CD4-positive, alpha-beta T cell treated with Interleukin-4 for 1 hour (primary cell): Measurements from ENCODE around the gene ROPN1L.
"Not testable (repeated sequence)": the region's sequence is repeated elsewhere in the genome, so short reads cannot be mapped to it uniquely, and the experiment has no call there.

Experiments used
- DNase-seq, 2 donors: peaks; one replicate each; pipeline ENCODE4 v3.0.0-alpha.2; 2020 to 2022

ROPN1L gene

DNA sequence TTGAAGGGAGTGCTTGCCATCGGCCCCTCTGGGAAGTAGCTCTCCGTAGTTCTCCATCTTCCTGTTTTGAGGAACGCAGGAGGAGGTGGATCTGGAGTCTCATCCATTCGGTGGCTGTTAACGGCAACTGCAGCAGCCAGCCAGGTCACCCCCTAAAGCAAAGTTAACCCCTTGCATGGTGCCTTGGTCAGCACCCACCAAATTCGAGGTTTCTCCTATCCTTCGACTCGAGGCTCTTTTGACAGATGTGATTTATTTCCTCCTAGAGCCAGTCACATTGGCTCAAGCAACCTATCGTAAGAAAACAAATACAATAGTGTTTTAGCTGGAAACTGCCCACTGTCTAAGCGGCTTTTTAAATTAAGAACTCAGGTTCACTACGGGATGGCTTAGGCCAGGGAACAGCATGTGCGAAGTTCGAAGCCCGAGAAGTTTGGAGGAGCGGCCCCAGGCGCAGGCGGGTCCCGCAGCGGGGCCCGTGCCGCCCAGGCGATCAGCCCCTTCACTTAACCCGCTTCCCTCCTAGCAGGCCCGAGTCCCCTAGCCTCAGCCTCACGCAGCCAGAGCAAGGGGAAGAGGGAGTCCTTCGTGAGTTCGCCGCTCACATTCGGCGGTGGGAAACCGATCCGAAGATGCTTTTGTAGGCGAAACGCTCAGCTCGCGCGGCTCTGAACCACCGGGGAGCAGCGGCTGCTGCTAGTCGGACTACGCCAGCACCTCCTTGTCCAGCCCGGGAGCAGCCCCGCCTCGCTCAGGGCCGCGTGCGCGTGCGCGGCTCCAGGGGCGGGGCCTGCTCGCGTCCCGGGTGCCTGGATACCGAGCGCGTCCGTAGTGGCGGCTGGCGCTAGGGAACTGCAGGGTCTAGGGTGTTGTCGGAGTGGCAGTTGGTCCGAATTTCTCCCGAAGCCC lies at the start of gene ROPN1L:
ROPN1L (plus strand) TSS at position 797 of the 909 bp plus-strand sequence. CDS start 289 bp downstream, outside the sequence.
- peak; percentile 81 to 83 for DNase-seq

DNA sequence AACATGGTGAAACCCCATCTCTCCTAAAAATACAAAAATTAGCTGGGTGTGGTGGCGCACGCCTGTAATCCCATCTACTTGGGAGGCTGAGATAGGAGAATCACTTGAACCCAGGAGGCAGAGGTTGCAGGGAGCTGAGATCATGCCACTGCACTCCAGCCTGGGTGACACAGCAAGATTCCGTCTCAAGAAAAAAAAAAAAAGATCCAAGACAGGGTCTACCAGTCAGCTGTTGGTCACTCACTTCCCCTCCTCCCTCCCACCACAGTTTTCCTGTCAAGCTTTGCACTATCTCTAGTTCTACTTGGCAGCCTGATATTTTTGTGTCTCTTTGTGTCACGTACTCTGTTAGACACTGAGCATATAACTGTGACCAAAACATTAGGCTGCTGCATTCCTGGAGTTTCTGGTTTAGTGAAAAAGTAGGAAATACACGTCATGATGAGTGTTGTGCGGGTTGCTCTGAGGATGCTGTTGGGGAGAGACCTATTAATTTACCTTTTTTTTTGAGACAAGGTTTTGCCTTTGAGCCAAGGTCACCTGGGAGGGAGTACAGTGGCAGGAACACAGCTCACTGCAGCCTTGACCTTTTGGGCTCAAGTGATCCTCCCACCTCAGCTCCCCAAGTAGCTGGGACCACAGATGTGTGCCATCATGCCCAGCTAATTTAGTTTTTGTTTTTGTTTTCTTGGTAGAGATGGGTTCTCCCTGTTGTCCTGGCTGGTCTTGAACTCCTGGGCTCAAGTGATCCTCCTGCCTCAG lies 48.9 kb upstream of the ROPN1L start:
- not testable (repeated sequence) for DNase-seq

DNA sequence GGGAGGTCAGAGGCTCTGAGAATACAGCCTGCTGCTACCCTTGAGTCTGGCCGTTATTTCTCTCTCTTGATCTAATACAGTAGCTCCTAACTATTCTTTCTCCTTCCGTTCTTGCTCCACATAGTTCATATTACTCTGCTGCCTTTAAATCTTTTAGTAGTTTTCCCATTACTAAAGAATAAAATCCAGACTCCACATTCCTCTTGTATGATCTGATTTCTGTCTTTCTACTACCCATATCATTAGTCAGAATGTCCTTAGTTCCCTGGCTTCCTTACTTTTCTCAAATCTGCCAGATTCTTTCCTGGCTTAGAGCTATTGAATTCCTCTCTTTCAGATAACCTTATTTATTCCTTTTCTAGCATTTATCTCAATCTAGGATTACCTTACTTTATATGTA lies 48.2 kb upstream of the ROPN1L start:
- no peak for DNase-seq

DNA sequence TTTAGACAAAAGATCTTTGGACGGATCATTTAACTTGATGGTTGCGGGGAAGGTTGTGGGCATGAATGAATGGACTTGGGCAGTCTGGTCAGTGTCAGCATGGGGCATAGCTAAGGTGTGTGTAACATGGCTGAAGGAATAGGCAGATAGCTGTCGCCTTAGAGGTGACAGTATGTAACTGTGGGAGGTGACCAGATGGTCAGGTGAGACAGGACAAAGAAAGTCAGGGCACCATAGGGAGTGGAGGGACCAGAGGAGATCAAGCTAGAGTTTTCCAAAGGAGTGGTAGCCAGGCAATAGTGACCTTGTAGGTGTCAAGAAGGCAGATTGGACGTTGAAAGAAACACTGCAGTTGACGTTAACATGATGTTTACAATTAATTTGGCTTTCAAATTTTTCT lies 45.1 kb upstream of the ROPN1L start:
- DNase-seq: no peak

DNA sequence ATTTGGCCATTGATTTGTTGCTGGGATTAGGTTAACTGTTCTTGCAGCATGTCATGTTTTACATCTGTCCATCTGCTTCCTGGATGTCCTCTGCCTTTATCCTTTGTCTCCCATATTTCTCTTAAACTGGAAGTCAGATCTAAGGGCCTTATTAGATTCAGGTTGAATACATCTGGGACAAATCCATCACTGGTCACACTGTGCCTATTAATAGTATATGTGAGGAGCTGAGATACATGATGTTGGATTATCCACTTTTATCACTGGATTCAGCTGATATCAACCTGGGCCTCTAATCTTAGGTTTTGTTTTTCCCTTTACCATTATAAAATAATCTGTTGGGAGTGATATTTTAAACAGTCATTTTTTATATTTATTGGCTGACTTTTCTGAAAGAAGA lies 41.8 kb upstream of the ROPN1L start:
- no peak for DNase-seq

DNA sequence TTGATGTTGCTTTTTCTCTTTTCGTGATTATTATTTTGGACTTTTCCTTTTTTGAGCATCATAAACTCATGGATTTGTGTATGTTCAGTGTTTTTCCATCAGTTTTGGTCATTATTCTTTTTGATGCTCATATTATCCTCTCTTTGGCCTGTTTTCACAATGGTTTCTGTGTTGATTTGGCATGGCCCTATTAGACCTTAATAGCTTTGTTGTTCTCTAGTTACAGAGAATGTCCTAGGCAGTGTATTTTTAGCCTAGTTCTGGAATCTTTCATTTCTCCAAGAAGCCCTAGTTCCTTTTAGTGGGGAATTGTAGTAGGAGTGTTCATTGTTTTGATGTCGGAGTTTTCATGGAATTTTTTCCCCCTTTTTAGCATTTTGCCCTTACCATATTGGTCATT lies 41.3 kb upstream of the ROPN1L start:
- DNase-seq: no peak

DNA sequence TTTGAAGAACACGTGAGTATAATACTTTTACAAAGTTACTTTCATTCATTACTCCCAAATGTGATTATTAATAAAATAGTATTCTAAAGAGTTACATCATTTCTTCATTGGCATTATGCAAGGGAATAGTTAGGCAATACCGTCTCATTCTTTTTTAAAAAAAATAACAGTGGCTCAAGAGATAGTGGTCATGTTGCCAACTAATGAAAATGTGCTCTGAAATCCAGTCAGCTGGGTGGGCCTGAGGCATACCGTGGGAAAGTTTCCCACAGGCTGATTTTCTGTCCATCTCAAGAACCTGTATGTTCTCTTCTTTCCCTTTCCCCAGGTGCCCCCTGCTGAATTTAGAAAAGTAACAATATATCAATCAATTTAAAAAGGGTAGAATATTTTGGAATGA lies 40.8 kb upstream of the ROPN1L start:
- DNase-seq: no peak

DNA sequence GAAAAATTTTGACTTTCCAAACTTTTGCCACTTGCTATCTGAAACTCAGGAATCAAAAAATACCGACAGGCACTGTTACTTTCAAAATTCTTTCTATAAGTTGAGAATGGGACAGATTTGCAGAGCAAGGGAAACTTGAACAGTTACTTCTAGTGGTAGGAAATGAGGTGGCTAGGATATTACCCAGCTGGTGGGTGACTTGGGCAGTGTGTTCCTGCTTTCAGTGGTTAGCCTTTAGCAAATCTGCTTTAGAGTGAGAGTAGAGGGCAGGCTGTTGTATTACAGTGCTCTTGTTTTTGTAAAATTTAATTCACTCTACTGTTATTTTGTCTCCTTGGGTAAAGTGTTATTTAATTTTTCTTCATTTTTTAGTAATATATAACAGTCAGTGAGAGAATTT lies 40.2 kb upstream of the ROPN1L start:
- DNase-seq: no peak

DNA sequence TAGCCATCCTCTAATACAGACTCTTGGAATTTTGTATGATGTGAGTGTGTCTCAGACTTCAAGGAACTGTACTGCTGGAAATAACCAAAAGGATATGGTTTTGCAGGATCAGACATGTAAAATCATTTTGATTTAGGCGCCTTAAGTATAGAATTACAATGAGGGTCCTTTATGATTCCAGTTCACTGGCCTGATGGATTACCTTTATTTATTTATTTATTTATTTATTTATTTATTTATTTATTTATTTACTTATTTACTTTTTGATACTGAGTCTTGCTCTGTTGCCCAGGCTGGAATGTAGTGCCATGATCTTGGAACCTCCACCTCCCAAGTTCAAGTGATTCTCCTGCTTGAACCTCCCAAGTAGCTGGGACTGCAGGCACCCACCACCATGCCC lies 37.9 kb upstream of the ROPN1L start:
- no peak for DNase-seq

GRCh38 chr5:10406651-10407050 lies 35.0 kb upstream of the ROPN1L start:
- no peak for DNase-seq

GRCh38 chr5:10409504-10409903 lies 32.2 kb upstream of the ROPN1L start:
- DNase-seq: no peak

GRCh38 chr5:10410662-10411061 lies 31.0 kb upstream of the ROPN1L start:
- DNase-seq: no peak

GRCh38 chr5:10411336-10411735 lies 30.3 kb upstream of the ROPN1L start:
- DNase-seq: no peak

GRCh38 chr5:10416868-10417267 lies 24.8 kb upstream of the ROPN1L start:
- no peak for DNase-seq

- no peak for DNase-seq
Observed at GRCh38 chr5:10418654-10419345, 22.9 kb upstream of the ROPN1L start.

GRCh38 chr5:10420468-10420867 lies 21.2 kb upstream of the ROPN1L start:
- DNase-seq: no peak

DNA sequence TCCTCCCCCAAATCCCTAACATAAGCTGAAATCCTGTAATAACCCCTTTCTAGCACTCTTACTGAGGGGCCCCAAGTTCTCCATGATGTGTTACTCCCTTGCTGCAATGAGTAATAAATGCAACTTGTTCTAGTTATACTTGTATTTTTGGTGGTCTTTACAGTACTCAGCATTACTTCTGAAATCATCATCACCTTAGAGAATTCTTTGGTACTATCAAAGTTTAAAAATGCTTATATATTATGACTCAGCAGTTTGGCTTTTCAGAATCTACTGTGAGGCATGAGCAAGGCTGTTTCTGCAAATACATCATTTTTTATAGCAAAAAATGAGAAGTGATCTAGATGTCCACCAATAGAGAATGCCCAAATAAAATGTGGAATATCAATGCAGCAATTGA lies 20.7 kb upstream of the ROPN1L start:
- DNase-seq: no peak

GRCh38 chr5:10421896-10422691 lies 19.6 kb upstream of the ROPN1L start:
- no peak for DNase-seq

DNA sequence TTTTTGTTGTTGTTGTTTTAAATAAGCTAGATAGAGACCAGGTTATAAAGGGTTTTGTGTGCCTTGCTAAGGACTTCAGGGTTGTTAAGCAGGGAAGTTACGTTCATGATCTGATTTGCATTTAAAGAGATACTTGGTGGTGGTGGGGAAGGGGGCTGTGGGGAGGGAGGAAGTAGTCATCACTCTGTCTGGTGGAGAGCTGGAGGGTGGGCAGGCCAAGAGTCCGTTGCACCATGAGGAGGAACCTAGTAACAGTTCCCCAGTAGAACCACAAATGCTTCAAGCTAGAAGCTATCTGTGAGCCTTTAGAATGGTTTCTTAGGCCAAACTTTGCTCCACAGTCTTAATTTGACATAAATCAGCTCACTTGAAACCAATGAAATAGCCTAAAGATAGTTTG lies 18.7 kb upstream of the ROPN1L start:
- DNase-seq: no peak

DNA sequence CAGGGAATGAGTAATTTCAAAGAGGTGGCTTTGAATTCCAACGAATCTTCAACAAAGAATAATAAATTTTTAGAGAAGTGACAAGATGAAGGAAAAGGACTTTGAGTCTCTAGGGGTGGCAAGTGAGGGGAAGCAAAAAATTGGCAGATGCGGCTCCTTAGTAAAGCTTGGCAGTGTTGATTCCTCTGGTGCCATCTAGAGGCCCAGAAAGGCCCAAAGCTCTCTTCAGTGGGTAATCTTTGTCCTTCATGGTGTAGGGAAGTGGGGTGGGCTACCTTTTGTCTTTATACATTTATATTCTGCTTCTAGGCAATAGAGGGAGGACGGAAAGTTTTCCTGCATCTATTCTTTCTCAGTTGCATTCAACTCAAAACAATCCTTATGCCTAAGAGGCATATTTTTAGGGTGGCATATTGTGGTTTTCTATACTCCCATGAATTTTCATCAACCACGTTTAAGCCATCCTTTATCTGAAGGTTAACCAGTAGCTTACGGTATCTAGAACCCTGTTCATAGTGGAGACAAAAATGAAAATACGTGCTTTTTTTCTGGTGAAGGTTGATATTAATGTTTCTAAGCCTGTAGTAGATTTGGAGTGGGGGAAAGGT lies 17.5 kb upstream of the ROPN1L start:
- peak; percentile 22 to 36 for DNase-seq

DNA sequence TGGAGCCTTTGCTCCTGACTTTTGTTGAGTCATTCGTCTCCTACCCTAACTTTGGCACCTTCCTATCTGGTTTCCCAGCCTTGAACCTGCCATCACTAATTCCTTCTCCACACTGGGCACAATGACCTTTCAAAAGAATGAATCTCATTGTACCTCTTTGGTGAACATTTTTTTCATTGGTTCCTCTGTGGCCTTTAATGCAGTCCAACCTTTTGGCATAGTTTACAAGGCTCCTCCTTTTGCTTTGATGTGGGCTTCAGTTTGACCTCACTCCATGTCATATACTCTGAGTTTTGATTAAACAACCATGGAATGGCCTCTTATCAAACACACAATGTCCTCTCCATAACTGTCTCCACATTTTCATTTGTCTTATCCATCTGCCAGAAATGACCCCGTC lies 14.5 kb upstream of the ROPN1L start:
- no peak for DNase-seq

- no peak for DNase-seq
Observed at GRCh38 chr5:10427978-10428377, 13.7 kb upstream of the ROPN1L start.
